K562 (cell line): Measurements from ENCODE around the gene DEPDC1B.
"Not testable (repeated sequence)": the region's sequence is repeated elsewhere in the genome, so short reads cannot be mapped to it uniquely, and the experiment has no call there.

Source experiments
- CTCF ChIP-seq, 3 experiments: IDR thresholded peaks in 2 of 3; conservative IDR thresholded peaks in 1 of 3; 2 replicates each; pipeline ENCODE4 v1.5.1; 2011 to 2012; ENCODE audit warnings: low read length in 3 of 3, mild to moderate bottlenecking in 3 of 3, control low read depth in 2 of 3, improper control_type of control experiment in 1 of 3, inconsistent platforms in 1 of 3, low read depth in 1 of 3, mixed read lengths in 1 of 3, moderate library complexity in 1 of 3; ENCODE audit not compliant: insufficient read depth in 2 of 3
- EZH2 ChIP-seq: IDR thresholded peaks from 2 replicates; pipeline ENCODE4 v1.6.1; 2012; ENCODE audit warnings: low read depth, mild to moderate bottlenecking, inconsistent platforms, low read length, borderline replicate concordance
- IRF2 ChIP-seq: sonication (generic); formaldehyde crosslinking; IDR thresholded peaks from 2 replicates; pipeline ENCODE4 v1.8.1; 2022; ENCODE audit warnings: mild to moderate bottlenecking, missing genetic modification reagents
- NFE2L1 ChIP-seq: fragments of 450-650 bp; IDR thresholded peaks from 2 replicates; pipeline ENCODE4 v1.6.1; 2016; ENCODE audit warnings: missing genetic modification characterization, low read depth, mild to moderate bottlenecking, missing compliant biosample characterization, moderate library complexity, borderline replicate concordance
- RFX5 ChIP-seq: IDR thresholded peaks from 2 replicates; pipeline ENCODE4 v1.6.1; 2011; ENCODE audit warnings: low read depth, mild to moderate bottlenecking, improper control_type of control experiment, low read length
- ZNF354B ChIP-seq: fragments of 250-450 bp; sonication (Bioruptor Pico); IDR thresholded peaks from 2 replicates; pipeline ENCODE4 v1.4.0; 2020

GRCh38 chr5:60553291-60553690 is 146.7 kb downstream of the DEPDC1B start:
- not testable (repeated sequence) for TF ChIP-seq IRF2; NFE2L1; ZNF354B (CRISPR knock-in tag); CTCF (IDR thresholded peaks at IDR 0.05 in 2 of 3, conservative IDR thresholded peaks at IDR 0.05 in 1 of 3; ENCODE audit: insufficient read depth in 2 of 3, low read depth in 1 of 3, low read length in 3 of 3); EZH2; RFX5
